GM19023 (cell line): ENCODE measurements around the gene GMFB.

Experiments
- ATAC-seq: cut with Tn5 transposase; IDR thresholded peaks from one replicate; pipeline ENCODE4 v1.9.1; 2021; ENCODE audit warnings: mild to moderate bottlenecking, moderate library complexity; ENCODE audit not compliant: unreplicated experiment

GMFB gene

GRCh38 chr14:54488646-54489317 is at the start of gene GMFB:
TSS of gene GMFB (minus strand) at chr14:54488980. CDS start at chr14:54488927, 53 bp downstream.
- ATAC-seq, result peak; percentile 96

GRCh38 chr14:54538055-54538454 is 49.3 kb upstream of the GMFB start:
- no peak for ATAC-seq

- no peak for ATAC-seq
Measured at GRCh38 chr14:54537651-54538050, 48.9 kb upstream of the GMFB start.

DNA sequence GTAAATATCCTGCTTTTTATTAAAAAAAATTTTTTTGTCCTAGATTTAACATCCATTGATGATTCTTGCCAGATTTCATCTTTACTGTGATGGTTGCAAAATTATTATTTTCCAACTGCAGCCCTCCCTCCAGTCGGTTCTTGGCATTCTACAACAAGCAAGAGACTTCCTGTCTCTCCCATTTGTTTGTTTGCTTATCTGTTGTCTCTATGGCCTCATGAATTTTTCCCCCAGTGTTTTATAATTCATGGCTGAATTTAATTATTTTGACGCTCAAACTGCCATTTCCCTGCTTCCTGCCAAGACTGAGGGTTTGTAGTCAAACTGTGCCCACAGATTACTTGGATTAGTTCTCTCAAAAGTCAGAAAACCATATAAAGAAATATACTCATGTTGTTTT is 46.9 kb upstream of the GMFB start:
- ATAC-seq, result no peak

DNA sequence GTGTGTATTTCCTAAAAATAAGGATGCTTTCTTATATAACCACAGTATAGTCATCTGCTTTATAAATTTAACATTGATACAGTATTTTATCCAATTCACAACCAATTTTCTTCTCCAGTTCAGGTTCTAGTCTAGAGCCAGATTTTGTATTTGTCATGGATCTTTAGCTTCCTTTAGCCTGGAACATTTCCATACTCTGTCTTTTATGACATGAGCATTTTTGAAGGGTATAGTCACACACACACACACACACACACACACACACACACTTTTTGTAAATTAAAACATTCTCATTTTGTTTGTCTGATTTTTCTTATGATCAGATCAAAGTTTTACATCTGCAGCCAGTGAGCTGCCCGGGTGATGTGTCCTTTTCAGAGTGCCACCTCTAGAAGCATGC is 46.3 kb upstream of the GMFB start:
- no peak for ATAC-seq

GRCh38 chr14:54533100-54533499 is 44.3 kb upstream of the GMFB start:
- no peak for ATAC-seq

DNA sequence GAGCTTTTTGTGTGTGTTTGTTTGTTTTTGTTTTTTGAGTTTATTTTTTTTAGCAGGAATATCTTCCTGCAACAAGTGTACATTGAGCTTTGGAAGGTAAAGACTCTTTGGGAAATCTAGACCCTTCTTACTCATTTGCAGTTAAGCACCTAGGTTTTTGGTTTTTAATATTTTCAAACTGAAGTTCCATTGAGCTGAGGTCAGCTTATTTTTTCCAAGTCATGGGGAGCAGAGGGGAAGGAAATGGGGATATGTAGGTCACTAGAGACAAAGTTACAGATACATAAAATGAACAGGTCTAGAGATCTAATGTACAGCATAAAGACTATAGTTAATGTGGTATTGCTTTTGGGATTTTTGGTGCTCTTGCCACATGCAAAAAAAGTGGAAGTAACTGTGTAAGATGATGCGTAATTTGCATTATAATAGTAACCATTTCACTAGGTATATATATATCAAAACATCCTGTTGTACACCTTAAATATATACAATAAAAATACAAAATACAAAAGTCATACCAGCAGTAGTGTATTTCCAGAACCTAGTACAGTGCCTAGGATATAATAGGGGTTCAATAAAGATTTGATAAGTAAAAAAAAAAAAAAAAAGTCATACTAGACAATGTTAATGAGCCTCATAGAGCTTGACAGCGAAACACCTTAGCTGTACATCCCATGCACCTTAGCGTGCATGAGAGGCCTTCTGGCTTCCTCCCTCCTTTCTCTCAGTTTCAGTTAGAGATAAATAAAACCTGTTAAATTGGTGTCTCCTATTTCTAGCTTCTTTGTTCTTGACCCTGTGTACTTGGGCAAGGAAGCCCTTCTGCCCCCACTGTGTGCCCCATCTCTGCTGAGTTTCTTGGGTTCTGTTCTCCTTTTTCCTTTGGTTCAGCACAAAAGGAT is 43.6 kb upstream of the GMFB start:
- peak; percentile 96 for ATAC-seq

DNA sequence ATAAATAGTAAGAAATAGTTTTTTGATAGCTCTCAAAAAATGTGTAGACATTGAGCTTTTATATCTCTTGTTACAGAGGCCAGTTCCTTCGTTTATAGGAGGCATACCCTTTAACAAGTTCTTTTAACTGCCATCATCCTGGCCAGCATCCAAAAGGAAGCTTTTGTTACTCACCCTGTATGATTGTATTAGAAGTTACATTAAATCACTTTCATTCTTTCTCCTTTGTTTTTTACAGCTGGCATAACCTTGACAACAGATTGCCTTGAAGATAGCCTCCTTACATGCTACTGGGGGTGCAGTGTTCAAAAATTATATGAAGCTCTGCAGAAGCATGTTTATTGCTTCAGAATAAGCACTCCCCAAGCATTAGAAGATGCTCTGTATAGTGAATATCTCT is 41.0 kb upstream of the GMFB start:
- ATAC-seq, result no peak

GRCh38 chr14:54528973-54529372 is 40.2 kb upstream of the GMFB start:
- no peak for ATAC-seq

DNA sequence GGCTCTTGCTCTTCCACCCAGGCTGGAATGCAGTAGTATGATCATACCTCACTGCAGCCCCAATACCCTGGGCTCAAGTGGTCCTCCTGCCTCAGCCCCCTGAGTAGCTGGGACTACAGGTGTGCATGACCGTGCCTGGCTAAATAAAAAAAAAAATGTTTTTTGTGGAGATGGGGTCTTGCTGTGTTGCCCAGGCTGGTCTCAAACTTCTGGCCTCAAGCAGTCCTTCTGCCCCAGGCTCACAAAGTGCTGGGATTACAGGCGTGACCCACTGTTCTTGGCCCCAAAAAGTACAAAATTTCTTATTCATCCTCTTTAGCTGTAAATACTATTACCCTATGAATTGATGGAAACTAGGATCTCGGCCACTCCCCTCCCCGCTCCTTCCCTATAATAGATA is 35.6 kb upstream of the GMFB start:
- ATAC-seq, result no peak

- no peak for ATAC-seq
Measured at GRCh38 chr14:54516709-54517108, 27.9 kb upstream of the GMFB start.

DNA sequence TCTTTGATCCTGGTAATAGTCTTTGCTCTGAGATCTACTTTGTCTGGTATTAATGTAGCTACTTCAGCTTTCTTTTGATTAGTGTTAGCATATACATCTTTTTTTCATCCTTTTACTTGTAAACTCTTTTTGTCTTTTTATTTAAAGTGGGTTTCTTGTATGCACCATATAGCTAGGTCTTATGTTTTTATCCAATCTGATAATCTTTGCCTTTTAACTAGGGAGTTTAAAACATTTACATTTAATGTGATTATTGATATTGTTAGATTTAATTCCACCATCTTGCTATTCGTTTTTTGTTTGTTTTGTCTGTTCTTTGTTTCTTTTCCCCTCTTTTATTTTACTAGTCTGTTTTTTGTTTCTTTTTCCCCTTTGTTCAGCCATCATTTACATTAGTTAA is 26.9 kb upstream of the GMFB start:
- ATAC-seq, result no peak

- no peak for ATAC-seq
Measured at GRCh38 chr14:54512393-54512792, 23.6 kb upstream of the GMFB start.

DNA sequence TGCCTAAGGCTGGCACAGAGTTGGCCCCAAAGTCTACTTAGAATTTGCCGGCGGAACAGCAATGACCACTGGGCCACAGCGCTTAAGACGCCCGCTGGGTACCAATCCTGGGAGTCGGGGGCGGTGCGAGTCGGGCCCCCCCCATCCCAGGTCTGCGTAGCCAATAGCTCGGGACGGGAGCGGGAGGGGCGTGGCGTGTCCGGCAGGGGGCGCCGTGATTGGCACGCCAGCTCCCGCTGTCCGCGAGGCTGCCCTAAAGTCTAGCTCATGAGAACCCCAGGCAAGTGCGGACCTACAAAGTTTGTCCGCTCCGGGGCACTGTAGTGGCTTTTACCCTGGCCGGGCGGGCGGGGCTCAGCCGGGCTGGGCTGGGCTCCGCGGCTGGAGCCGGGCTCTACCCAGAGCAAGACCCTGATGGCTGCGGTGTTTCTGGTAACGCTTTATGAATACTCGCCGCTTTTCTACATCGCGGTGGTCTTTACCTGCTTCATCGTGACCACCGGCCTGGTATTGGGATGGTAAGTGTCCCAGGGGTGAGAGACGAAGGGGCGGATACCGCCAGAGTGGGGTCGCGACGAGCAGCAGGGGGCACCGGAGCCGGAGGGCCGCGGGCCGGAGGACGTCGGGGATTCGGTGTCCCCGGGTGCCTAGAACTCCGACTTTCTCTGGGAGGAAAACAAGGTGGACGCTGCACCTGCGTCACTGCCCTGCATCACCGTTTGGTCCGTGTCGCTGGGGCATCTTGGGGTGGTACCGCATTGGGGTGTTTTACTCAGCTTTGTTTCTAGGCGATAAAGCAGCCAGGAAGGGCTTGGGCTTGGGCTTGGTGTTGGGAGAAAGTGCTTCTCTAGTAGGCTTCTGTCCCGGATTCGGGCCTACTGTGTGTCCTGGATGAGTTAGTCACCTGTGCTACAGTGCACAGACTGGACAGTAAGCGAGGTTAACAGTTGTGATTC is 21.0 kb upstream of the GMFB start, which contains the start of gene CGRRF1:
Gene CGRRF1 (plus strand): TSS at position 361 of the 956 bp plus-strand sequence. CDS start 54 bp downstream, at position 415.
- peak; percentile 98 for ATAC-seq

DNA sequence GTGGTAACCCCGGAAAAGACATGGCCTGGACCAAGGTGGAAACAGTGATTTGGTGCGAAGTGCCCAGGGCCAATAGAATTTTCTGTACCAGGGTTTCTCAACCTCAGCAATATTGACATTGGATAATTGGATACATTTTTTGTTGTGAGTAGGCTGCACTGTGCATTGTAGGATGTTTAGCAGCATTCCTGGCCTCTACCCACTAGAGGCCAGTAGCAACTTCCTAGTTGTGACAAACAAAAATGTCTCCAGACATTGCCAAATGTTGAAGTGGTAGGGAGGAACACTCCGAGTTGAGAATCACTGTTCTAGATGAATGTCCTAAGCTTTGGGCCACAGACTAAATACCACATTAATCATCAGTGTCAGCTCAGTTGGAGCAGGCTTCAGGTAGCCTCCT is 14.7 kb upstream of the GMFB start:
- ATAC-seq, result no peak

DNA sequence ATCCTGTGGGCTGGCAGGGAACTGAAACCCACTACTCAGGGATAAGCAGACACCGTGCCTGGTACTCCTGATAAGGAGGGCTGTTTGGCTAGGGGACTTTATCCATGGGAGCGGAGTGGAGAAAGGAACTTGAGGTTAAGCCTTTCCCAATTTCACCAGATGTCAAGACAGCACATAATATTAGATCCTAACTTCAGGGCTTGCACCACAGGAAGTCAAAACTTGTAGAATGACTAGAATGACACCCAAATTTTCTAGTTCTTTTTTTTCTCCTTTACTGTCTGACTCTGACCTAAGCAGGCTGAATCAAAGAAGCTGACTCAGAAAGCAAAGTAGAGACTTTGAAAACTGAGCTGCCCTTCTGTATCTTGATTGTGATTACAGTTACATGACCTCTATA is 13.8 kb upstream of the GMFB start:
- ATAC-seq, result no peak

DNA sequence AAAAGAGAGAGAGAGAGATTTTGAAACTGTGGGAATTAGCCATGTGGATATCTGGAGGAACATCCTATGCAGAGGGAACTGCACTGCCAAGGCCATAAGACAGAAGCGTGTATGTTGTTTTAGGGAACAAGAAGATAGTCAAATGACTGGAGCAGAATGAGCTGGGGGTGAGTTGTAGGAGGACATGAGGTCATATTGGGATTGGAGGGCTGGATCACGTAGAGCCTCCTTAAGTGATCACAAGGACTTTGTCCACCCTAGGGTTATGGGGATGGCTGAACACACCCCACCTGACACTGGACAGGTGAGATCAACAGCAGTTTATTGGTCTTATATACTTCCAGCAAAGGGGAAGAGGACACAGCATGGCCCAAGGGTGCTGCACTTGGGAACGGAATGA is 12.7 kb upstream of the GMFB start:
- no peak for ATAC-seq

DNA sequence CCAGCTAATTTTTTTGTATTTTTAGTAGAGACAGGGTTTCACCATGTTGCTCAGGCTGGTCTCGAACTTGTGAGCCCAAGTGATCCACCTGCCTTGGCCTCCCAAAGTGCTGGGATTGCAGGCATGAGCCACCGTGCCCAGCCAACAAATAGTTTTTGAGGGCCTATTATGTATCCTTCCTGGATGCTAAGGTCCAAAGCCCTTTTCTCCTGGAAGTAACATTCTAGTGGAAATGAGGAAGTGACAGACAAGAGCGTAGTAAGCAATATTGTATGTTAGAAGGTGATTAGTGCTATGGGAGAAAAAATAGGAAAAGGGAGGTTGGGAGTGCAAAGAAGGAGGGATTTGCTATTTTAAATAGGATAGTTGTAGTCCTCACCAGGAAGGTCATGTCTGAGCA is 12.0 kb upstream of the GMFB start:
- no peak for ATAC-seq

DNA sequence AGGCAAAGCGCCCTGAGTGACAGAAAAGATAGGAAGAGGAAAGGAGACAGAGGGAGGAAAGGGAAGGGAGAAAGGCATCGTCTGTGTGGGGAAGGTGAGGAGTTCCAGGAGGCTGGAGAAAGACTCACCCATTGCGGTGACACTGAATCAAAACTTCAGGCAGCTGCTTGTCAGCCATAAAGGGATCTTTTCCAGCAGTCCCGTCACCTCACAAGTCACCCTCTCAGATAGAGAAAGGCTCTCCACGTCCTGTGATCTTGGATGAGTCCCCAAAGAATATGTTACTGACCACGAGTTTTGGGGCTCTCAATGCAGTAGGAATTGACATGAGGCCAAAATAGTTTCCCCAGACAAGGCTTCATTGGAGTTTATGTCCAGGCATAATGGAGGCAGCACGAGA is 9.8 kb upstream of the GMFB start:
- no peak for ATAC-seq

- no peak for ATAC-seq
Measured at GRCh38 chr14:54498095-54498531, 9.3 kb upstream of the GMFB start.

DNA sequence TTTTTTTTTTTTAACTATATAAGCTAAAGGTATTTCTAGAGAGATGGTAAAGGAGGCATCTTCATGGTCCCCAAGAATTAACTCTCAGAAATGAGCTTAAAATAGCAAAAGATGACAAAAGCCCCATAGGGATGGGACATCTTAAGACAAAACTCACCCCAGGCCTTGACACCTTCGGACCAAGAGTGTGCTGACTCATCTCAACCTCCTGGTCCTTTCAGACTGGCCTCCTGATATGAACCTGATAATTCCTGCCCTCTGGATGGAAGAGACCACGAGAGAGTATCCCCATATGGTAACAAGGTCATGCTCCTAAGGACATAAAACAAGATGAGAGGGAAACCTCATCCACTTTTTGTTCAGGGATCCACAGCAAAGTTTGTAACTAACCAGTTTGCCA is 8.4 kb upstream of the GMFB start:
- ATAC-seq, result no peak
